ENCODE results near the gene GALNT8. TPM values are rescaled to one million over a fixed set of nuclear protein-coding genes. Genes with fewer than 3 reads are reported as not detected.

GALNT8 gene
- total RNA-seq, 2 donors from 2014 or later = 2.8 to 11.2 TPM

- no peak overlapping the region for H3K9ac ChIP-seq (ENCODE audit: extremely low read depth, low read length, poor library complexity, severe bottlenecking)
- DNase-seq = peak; percentile 40
- no peak for TF ChIP-seq CTCF (conservative IDR thresholded peaks at IDR 0.05)
- no peak overlapping the region for H3K4me3 ChIP-seq (ENCODE audit: low read length)
- Mint-ChIP-seq H3K36me3 (ENCODE audit: low read depth) (peaks cover 10% of the 10 kb centered on the region), H3K9me3 (peaks cover 15% of the 10 kb centered on the region), H3K27me3 (ENCODE audit: insufficient read depth) (no peaks in the 10 kb centered on the region), H3K4me1 (peaks cover 20% of the 10 kb centered on the region), H3K4me3 (no peak overlapping the region), H3K27ac (no peak overlapping the region)
- H3K9me3 ChIP-seq (ENCODE audit: control insufficient read depth, low read length) = peaks cover 7% of the 10 kb centered on the region
- H3K27me3 ChIP-seq (ENCODE audit: control insufficient read depth, insufficient read depth, low read length, poor library complexity, severe bottlenecking) = no peaks in the 10 kb centered on the region
- H3K36me3 ChIP-seq (ENCODE audit: control insufficient read depth, insufficient read depth, low read length) = no peaks in the 10 kb centered on the region
- H3K27ac ChIP-seq (ENCODE audit: low read depth, low read length) = no peak overlapping the region
- no peaks in the 10 kb centered on the region for H3K4me1 ChIP-seq (ENCODE audit: control insufficient read depth, insufficient read depth, low read length)
- WGBS, 2 experiments (ENCODE audit: insufficient coverage in 1 of 2, insufficient read length in 1 of 2) = 92 to 96% methylated on average over 5 to 9 of the region's 9 CpGs
Measured at GRCh38 chr12:4780641-4781611, 60.7 kb downstream of the GALNT8 start.

- Mint-ChIP-seq H3K27me3 (ENCODE audit: insufficient read depth) (no peaks in the 10 kb centered on the region), H3K36me3 (ENCODE audit: low read depth) (peaks cover 13% of the 10 kb centered on the region), H3K4me3 (no peak overlapping the region), H3K27ac (no peak overlapping the region), H3K9me3 (peaks cover 15% of the 10 kb centered on the region), H3K4me1 (peaks cover 17% of the 10 kb centered on the region)
- H3K9ac ChIP-seq (ENCODE audit: extremely low read depth, low read length, poor library complexity, severe bottlenecking) = no peak overlapping the region
- no peaks in the 10 kb centered on the region for H3K27me3 ChIP-seq (ENCODE audit: control insufficient read depth, insufficient read depth, low read length, poor library complexity, severe bottlenecking)
- peak; percentile 22 for DNase-seq
- H3K4me3 ChIP-seq (ENCODE audit: low read length) = no peak overlapping the region
- no peak for TF ChIP-seq CTCF (conservative IDR thresholded peaks at IDR 0.05)
- H3K9me3 ChIP-seq (ENCODE audit: control insufficient read depth, low read length) = peaks cover 7% of the 10 kb centered on the region
- no peaks in the 10 kb centered on the region for H3K36me3 ChIP-seq (ENCODE audit: control insufficient read depth, insufficient read depth, low read length)
- WGBS, 2 experiments (ENCODE audit: insufficient coverage in 1 of 2, insufficient read length in 1 of 2) = 92 to 97% methylated on average over 7 of the region's 7 CpGs
- H3K27ac ChIP-seq (ENCODE audit: low read depth, low read length) = no peak overlapping the region
- H3K4me1 ChIP-seq (ENCODE audit: control insufficient read depth, insufficient read depth, low read length) = no peaks in the 10 kb centered on the region
Measured at GRCh38 chr12:4784404-4785054, 64.3 kb downstream of the GALNT8 start.

- H3K27me3 ChIP-seq (ENCODE audit: control insufficient read depth, insufficient read depth, low read length, poor library complexity, severe bottlenecking) = no peaks in the 10 kb centered on the region
- no peaks in the 10 kb centered on the region for H3K36me3 ChIP-seq (ENCODE audit: control insufficient read depth, insufficient read depth, low read length)
- no peak overlapping the region for H3K9ac ChIP-seq (ENCODE audit: extremely low read depth, low read length, poor library complexity, severe bottlenecking)
- Mint-ChIP-seq H3K4me1 (peaks cover 2% of the 10 kb centered on the region), H3K27ac (no peak overlapping the region), H3K36me3 (ENCODE audit: low read depth) (peaks cover 19% of the 10 kb centered on the region), H3K27me3 (ENCODE audit: insufficient read depth) (no peaks in the 10 kb centered on the region), H3K9me3 (peaks cover 25% of the 10 kb centered on the region), H3K4me3 (no peak overlapping the region)
- no peak overlapping the region for H3K4me3 ChIP-seq (ENCODE audit: low read length)
- H3K27ac ChIP-seq (ENCODE audit: low read depth, low read length) = no peak overlapping the region
- peak; percentile 50 for DNase-seq
- TF ChIP-seq CTCF (conservative IDR thresholded peaks at IDR 0.05) = no peak
- no peaks in the 10 kb centered on the region for H3K4me1 ChIP-seq (ENCODE audit: control insufficient read depth, insufficient read depth, low read length)
- 91 to 92% methylated on average over 2 to 5 of the region's 5 CpGs for WGBS, 2 experiments (ENCODE audit: insufficient coverage in 1 of 2, insufficient read length in 1 of 2)
- H3K9me3 ChIP-seq (ENCODE audit: control insufficient read depth, low read length) = peaks cover 12% of the 10 kb centered on the region
Measured at GRCh38 chr12:4786795-4787194, 66.6 kb downstream of the GALNT8 start.
